GM21367 (cell line): ENCODE measurements around the gene ZNF18.

Source experiments
- ATAC-seq: cut with Tn5 transposase; IDR thresholded peaks from one replicate; pipeline ENCODE4 v1.9.1; 2021; ENCODE audit not compliant: unreplicated experiment

The ZNF18 gene, protein sequence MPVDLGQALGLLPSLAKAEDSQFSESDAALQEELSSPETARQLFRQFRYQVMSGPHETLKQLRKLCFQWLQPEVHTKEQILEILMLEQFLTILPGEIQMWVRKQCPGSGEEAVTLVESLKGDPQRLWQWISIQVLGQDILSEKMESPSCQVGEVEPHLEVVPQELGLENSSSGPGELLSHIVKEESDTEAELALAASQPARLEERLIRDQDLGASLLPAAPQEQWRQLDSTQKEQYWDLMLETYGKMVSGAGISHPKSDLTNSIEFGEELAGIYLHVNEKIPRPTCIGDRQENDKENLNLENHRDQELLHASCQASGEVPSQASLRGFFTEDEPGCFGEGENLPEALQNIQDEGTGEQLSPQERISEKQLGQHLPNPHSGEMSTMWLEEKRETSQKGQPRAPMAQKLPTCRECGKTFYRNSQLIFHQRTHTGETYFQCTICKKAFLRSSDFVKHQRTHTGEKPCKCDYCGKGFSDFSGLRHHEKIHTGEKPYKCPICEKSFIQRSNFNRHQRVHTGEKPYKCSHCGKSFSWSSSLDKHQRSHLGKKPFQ

DNA sequence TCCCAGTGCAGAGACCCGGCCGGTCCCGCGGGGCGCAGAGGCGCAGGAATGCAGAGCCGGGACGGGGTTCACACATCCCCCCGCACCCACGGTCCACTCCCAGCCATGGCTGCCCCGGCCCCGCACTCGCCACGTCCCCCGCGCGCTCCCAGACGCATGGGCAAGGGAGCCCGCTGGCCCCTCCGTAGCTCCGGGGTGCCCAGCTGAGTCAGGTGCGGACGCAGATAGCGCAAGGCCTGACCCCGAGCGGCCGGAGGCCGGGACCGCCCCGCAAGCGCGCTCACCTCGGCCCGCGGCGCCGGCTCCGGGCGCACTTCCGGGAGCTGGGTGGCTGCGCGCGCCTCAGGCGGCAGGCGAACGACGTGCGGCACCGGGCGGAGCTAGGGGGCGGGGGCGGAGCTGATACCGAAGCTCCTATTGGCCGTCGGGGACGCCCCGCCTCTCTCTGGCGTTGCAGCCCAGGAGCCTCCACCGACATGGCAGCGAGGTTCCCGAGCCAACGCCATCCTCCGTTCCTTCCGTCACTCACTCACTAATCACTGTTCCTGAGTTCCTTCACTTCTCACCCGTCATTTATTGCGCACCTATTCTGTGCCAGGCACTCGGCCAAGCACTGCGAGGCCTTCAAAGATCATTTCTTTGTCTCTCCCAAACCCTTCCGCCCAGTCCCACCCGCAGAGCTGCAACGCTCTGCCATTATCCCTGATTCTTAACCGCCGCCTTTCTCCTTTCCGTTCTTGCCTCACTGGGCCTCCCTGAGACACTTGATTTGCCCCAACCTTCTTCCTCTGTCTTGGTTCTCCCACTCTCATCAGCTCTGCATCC lies at the start of gene ZNF18:
Gene ZNF18 (minus strand): TSS at position 329 of the 825 bp plus-strand sequence. CDS start 4,646 bp downstream, outside the sequence.
- peak; percentile 95 for ATAC-seq

DNA sequence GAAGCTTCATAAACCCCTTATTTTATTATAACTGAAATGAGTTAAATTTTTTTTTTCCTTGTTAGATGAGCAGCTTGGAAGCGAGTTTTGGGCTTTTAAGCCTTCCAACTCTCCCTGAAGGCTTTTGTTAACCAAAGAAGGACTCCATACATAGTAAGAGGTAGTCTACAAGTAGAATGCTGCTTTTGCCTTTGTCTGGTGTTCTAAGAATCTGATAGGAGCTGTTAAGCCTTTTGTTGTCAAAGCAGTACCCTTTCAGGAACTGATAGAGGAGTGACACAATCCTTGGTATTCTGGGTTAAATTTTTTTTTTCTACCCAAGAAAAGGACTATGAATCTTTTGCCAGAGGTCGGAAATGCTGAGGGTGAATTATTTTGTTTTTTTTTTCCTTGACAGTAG lies 49.5 kb upstream of the ZNF18 start:
- no peak for ATAC-seq

DNA sequence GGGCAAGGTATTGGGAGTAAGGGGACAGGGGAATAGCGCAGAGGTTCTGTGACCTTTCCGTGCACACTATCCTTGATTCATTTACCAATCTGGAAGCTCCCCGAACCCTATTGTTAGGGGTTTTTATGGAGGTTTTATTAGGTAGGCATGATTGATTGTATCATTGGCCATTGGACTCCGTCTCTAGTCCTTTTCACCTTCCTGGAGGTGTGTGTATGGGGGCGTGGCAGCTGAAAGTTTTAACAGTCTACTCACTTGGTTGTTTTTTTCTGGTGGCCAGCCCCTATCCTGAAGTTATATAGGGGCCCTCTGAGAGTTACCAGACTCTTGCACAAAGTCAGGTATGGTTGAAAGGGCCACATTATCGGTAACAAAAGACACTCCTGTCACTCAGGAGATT lies 46.4 kb upstream of the ZNF18 start:
- ATAC-seq = no peak

DNA sequence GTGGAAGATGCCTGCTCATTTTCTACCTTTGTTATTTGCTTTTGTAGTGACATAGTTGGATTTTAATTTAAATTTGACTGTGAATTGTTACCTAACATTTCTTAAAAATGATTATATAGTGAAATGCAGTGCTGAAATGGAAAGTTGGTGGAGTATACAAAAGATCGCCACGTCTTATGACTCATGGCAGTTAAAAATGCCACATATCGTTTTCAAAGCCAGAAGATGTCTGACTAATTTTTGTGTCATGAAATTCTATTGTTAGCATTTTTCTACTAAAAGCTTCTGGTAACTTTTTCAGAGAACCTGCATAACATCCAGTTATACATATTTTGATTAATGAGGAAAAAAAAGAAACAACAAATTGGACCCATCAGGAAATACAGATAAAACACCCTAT lies 44.0 kb upstream of the ZNF18 start:
- no peak for ATAC-seq

DNA sequence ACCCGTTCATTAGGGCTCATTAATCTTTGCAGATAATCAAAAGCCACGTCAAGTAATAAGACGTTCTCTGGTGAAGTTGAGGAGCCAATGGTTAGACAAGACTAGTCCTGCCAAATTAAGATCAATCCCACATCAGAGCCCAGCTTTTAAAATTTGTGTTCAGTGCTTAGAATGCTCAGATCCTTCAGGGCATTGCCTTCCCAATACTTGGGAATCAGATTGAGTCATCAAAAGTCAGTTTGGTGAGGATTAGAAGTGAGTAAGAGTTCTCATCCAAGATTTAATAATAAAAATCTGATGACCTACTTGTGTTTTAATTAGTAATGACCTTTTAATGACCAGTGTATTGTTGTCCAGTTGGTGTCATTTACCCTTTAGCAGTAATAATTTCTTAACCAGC lies 43.2 kb upstream of the ZNF18 start:
- ATAC-seq = no peak

DNA sequence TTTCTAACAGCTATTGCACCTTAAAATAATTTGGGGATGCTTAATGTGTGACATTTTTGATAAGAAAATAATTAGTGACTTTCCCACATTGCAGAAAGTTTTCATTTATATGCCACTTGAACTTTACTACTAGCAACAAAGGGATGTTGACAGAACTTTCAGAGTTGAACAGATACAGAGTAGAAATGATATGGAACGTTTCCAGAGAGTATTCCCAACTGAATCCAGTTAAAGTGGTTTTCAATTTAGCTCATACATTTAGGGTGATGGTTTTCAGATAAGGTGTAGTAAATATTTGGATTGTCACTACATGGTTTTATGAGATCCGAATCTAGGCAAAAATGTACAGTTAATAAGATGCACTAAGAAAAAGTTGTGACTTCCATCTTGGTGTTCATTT lies 40.7 kb upstream of the ZNF18 start:
- no peak for ATAC-seq

DNA sequence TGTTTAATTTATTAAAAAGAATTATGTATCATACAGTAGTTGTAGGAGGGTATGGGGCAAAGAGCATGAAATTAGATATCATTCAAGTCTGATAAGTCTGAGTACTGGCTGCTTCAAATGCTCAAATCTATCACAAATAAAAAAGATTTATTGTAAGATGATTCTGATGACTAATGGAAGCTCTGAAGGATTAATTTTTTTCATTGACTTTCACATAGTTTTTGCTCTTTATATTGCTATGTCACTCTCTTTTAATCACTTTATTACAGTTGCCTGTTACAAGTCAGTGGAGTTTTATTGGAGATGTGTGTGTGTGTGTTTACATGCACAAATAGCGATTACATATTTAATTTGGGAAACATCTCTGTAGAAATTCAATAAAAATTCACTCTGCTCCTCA lies 38.4 kb upstream of the ZNF18 start:
- no peak for ATAC-seq

DNA sequence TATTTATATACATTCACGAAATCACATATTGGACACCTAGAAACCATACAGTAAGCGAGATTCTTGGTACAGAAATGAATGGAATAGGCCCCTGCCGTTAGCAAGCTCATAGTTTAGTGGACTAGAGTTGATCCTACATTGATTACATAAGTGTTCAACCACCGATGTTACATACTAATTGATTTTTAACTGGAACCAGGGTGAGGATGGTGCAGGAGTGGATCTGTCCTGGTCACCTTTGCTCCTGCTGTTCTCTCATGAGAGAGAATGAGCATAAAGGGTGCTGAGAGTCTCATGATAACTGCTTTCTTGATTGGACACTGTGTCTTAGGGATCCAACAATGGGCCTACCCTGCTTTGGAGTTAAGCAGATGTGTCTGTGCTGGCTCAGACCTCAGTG lies 37.3 kb upstream of the ZNF18 start:
- ATAC-seq = no peak

DNA sequence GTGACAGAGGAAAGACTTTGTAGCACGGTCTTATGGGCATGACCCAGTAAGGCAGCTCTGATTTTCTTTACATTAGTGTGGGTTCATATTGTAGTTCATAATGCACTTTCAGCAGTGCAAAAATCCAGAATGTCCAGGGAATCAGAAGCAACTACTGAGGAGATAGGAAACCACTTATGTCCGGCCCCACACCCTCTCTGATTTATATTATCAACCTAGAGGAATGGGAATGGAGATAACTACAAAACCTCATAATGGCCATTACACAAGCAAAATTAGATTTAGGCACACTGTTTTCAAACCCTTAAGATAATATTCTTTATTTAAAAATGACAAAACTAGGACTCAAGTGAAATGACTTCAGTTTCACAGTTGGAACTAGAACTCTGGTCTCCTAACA lies 31.3 kb upstream of the ZNF18 start:
- ATAC-seq = no peak

DNA sequence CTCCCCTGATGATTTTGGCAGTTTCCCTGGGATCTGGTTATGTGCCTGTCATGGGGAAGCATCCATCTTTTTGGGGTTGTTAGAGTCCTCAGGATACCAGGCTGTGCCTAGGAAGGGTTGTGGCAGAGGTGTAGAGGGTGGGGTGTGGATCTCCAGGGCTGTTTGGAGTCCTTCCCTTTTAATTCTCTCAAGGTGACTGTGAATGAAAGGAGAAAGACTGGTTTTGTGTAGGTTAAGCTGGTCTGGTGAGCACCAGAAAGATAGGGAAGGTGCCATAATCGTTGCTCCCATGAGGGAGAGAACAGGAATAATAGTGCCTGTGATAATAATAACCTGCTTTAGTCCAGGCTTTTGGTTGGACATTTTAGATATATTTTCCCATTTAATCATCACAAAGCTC lies 30.4 kb upstream of the ZNF18 start:
- ATAC-seq = no peak

DNA sequence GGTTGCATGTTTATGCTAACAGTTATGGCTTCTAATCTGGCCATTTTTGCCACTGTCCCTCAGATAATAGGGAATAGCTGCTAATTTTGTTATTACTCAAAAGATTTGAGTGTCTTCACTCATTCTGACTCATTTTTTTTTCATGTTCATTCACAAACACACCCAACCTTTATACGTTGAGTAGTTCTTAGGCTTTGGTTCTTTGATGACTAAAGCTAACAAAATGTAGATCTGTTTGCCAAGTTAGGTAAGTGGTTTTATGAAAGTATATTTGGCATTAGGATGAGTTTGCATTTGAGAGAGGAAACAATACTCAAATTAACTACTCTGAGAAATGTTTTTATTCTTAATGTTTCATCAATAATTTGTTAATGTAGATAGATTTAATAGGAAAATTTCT lies 27.1 kb upstream of the ZNF18 start:
- ATAC-seq = no peak

DNA sequence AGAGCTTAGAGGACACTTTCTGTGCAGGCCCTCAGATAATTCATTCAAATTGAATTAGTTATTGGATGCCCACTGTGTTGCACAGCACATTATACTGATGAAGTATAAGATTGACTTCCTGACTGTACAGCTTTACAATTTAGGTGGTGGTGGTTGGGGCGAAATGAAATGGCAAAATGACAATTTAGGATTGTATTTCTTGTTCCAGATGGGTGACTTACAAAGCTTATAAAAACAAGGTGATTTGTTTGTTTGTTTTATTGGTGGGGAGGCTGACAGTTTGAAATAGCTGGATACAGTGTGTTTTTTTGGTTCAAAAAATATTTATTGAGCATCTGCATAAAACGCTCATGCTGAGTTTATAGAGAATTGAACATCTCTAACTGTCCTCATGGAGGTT lies 25.0 kb upstream of the ZNF18 start:
- ATAC-seq = no peak

DNA sequence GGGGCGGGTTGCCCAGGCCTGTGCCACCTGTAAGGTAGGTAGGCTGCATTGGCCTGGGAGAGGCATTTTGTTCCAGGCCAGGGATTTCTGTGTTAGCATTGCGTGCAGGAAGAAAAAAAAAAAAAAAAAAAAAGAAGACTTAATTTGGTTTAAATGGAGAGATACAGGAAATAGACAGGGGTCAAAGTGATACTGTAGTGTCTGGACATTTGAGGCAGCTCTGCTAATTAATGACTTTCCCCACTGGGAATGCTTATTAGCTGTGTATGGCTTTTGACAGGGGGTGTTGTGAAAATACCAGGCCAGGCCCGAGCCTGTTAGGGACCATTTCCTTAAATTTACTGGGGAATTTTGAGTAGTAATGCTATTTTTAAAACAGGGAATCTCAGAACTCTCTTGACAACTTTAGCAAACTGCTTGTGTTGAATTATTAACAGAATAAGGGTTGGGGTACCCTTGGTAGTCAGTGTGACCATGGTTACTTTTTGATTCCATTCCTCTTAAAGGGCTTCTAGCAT lies 24.4 kb upstream of the ZNF18 start:
- ATAC-seq = no peak

DNA sequence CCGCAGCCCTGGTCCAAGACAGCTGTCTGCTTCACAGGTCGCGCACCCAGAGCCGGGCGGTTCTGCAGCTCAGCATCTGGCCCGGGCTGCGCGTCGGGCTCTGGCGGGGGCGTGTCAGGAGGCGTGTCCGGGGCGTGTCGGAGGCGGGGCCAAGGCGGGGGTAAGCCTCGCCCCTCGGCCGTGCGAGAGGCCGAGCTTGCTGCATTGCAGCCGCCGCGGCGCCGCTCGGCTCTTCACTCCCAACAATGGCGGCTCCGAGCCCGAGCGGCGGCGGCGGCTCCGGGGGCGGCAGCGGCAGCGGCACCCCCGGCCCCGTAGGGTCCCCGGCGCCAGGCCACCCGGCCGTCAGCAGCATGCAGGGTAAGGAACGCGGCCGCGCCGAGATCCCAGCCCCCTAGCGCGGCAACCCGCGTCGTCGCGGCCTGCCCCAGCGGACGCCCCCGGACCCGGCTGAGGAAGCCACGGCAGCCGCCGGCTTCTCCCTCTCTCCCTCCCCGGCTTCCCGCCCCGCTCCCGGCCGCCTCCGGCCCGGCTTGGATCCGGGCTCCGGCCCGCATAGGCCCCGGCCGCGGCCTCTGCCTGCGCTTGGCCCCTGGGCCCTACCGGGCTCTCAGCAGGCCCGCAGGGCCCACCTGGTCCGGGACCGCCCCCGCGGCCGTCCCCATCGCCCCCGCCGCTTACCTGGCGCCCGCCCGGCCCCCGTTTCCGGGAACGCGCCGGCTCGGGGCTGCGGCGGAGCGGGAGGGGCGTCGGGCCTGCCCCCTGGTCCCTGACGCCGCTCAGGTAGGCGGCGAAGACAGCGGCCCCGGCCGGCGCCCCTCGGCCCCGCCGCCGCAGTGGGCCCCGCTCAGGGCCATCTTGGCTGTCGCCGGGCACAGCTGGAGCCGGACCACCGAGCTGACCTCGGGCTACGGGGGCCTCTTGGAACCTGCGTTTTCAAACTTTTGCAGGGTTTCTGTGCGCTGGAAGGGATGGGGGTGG lies 23.7 kb upstream of the ZNF18 start, which contains the start of gene MAP2K4:
Gene MAP2K4 (plus strand): TSS at position 236 of the 981 bp plus-strand sequence. CDS start 10 bp downstream, at position 246.
- ATAC-seq = peak; percentile 93

DNA sequence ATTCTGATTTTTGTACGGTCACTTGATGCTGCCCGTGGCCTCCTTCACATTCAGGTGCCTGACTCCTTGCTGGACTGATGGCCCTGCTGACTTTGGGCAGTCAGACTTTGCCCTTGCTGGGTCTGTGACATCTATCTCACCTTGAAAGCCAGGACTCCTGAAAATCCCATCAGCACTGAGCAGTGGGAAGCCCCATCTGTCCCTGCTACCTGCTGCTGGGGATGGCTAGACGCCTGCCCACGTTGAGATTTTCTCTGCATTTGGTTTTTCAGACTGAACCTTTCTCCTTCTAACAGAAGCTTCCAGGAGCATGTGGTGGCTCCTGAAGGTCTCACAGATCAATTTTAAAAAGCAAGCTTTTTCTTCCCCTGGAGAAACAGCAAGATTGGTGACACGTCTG lies 10.2 kb upstream of the ZNF18 start:
- ATAC-seq = no peak

DNA sequence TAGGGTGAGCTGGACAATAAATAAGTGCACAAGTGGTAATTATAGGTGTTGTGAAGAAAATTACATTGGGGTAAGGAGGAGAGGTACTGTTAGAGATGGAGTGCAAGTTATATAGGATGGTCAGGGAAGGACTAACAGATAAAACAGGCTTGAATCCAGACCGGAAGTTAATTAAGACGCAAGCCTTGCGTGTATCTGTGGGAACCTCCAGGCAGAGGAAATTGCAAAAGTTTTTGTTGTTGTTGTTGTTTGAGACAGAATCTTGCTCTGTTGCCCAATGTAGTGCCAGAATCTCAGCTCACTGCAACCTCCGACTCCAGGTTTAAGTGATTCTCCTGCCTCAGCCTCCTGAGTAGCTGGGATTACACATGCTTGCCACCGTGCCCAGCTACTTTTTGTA lies 2.4 kb upstream of the ZNF18 start:
- no peak for ATAC-seq

DNA sequence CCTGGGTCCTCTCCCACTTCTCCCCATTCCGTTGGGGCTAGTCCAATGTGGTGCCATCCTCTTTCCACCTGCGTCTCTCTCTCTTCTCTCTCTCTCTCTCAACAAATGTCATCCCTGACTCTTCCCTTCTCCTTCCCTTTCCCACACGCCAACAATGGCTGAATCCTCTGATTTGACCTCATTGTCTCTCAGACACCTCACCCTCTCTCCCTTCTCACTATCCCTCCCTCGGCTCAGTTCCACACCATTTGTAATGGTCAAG lies 628 bp upstream of the ZNF18 start:
- ATAC-seq = no peak

DNA sequence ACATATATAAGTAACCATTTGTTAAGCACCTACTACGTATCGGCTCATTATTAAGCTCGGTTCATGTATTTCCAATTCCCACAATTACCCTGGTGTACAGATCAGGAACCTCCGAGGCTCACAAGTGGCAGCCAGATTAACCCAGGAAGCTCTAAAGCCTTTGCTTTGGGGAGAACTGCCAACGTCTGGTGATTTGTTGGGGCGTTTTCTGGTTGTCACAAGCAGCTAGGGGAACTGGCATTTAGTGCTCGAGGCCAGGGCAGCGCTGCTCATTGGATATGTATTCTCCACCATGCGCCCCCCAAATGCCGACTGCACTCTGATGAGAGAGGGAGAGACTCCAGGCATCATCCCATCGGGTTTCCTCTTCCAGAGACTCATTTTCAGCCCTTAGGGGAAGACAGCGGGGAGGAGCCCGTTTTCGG lies 541 bp downstream of the ZNF18 start:
- ATAC-seq = peak; percentile 35

DNA sequence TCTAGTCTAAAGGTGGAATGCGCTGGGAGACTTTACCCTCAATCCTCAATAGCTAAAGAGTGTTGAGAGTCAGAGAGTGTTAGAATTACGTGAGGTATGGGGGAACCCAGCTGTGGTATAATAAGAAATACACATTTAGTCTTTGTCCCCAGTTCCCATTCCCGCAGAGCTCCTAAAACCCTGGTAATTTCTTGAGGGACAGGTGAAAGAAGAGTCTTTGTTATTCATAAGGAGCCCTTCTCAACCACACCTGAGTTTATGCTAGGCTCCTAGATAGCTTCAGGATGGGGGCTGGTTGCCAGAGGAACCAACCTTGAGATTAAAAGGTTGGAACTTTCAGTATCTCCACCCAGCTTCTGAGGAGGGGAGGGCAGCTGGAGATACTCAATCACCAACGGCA lies 5.8 kb downstream of the ZNF18 start:
- ATAC-seq = no peak

DNA sequence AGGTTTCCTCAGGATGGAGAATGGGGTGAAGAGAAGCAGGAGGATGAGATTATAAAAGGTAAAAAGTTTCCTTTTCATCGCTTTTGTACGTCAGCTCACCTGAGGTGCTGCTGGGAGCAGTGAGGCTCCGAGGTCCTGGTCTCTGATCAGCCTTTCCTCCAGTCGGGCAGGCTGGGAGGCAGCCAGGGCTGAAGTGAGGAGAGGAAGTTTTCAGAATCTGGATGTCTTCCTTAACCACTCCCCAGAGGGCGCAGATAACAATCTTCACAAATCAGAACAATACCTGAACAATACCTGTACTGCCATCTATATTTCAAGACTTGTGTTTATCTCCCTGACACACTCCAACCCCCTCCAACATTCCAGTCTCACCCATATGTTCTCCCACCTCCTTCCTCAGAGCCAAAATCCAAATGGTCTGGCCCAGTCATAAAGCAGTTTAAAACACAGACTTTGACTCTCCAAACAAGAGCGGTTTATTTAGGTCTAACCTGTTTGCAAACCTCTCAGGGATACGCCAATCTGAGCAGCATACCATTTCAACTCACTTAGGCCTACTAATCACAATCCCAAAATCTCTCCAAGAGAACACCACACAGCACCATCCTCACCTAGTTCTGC lies 6.8 kb downstream of the ZNF18 start:
- ATAC-seq = no peak
